Retina (tissue), 1 donor: ENCODE data around the gene ADAM33.

Source experiments
- DNase-seq: peaks from one replicate; pipeline ENCODE4 v3.0.0-alpha.2; 2016

ADAM33 gene

GRCh38 chr20:3663031-3663701, 18.6 kb downstream of the ADAM33 start, which contains the start of gene GFRA4:
Gene GFRA4, minus strand, starts transcription at chr20:3663399. Its CDS starts 0 bp downstream, at chr20:3663399.
- no peak for DNase-seq

- DNase-seq: no peak
Observed at GRCh38 chr20:3661814-3662665, 19.8 kb downstream of the ADAM33 start.

GRCh38 chr20:3661060-3661813, 20.6 kb downstream of the ADAM33 start:
- DNase-seq: no peak

- no peak for DNase-seq
Observed at GRCh38 chr20:3660262-3661059, 21.3 kb downstream of the ADAM33 start.

- no peak for DNase-seq
Observed at GRCh38 chr20:3659492-3660261, 22.1 kb downstream of the ADAM33 start.

GRCh38 chr20:3658716-3659491, 22.9 kb downstream of the ADAM33 start:
- peak; percentile 53 for DNase-seq

GRCh38 chr20:3658019-3658715, 23.6 kb downstream of the ADAM33 start:
- DNase-seq: no peak

GRCh38 chr20:3655131-3655405, 26.7 kb downstream of the ADAM33 start:
- DNase-seq: no peak

GRCh38 chr20:3654326-3655130, 27.3 kb downstream of the ADAM33 start:
- peak; percentile 83 for DNase-seq

- no peak for DNase-seq
Observed at GRCh38 chr20:3653921-3654320, 27.9 kb downstream of the ADAM33 start.

GRCh38 chr20:3652676-3653596, 28.9 kb downstream of the ADAM33 start:
- DNase-seq: no peak

GRCh38 chr20:3652221-3652620, 29.6 kb downstream of the ADAM33 start:
- DNase-seq: no peak

GRCh38 chr20:3651204-3651962, 30.4 kb downstream of the ADAM33 start:
- no peak for DNase-seq

GRCh38 chr20:3648951-3649350, 32.9 kb downstream of the ADAM33 start:
- no peak for DNase-seq

GRCh38 chr20:3647473-3647872, 34.3 kb downstream of the ADAM33 start:
- no peak for DNase-seq

GRCh38 chr20:3646651-3647050, 35.2 kb downstream of the ADAM33 start:
- no peak for DNase-seq

GRCh38 chr20:3646067-3646440, 35.8 kb downstream of the ADAM33 start:
- no peak for DNase-seq
